Vagina (tissue), 2 donors: ENCODE measurements around the gene SMIM35.

Experiments used
- CTCF ChIP-seq, 3 experiments: fragments of 450-650 bp in 2 of 3; fragments of 200-600 bp in 1 of 3; sonication (generic) in 1 of 3; IDR thresholded peaks; one replicate each; pipeline ENCODE4 v1.5.1; 2017 to 2019; ENCODE audit warnings: antibody characterized with exemption in 3 of 3, mild to moderate bottlenecking in 2 of 3, moderate library complexity in 2 of 3
- POLR2A ChIP-seq, 2 donors: fragments of 450-650 bp; IDR thresholded peaks; one replicate each; pipeline ENCODE4 v1.6.1; 2017; ENCODE audit warnings: antibody characterized with exemption in 2 of 2, mild to moderate bottlenecking in 2 of 2, moderate library complexity in 2 of 2

- TF ChIP-seq POLR2A (IDR thresholded peaks at IDR 0.05) (no peak), CTCF (IDR thresholded peaks at IDR 0.05) (no peak)
Measured at GRCh38 chr11:118109231-118109630, 22.5 kb upstream of the SMIM35 start.
